HG03342 (cell line): ENCODE data around the gene HGS.
"Not testable (repeated sequence)": the region's sequence is repeated elsewhere in the genome, so short reads cannot be mapped to it uniquely, and the experiment has no call there.

Source experiments
- ATAC-seq: cut with Tn5 transposase; IDR thresholded peaks from one replicate; pipeline ENCODE4 v1.9.1; 2021; ENCODE audit warnings: mild to moderate bottlenecking, moderate library complexity; ENCODE audit not compliant: unreplicated experiment

Gene HGS

GRCh38 chr17:81717049-81717765 is 33.4 kb downstream of the HGS start:
- no peak for ATAC-seq

DNA sequence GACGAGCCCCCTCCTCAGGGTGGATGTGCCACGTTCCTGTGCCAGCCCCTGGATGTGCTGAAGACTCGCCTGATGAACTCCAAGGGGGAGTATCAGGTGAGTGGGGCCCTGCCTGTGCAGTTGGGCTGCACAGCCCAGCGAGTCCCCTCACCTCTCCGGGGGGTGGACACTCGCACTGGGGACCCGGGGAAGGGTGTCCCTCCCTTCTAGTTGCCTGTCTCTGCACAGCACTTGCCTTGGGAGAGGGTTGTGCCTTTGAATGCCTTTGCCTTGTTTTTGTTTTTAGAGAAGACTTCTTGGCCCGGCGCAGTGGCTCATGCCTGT is 33.9 kb downstream of the HGS start:
- no peak for ATAC-seq

GRCh38 chr17:81719410-81720266 is 35.8 kb downstream of the HGS start:
- ATAC-seq: no peak

GRCh38 chr17:81720267-81721071 is 36.7 kb downstream of the HGS start:
- no peak for ATAC-seq

GRCh38 chr17:81722184-81723120 is 38.6 kb downstream of the HGS start:
- ATAC-seq: no peak

DNA sequence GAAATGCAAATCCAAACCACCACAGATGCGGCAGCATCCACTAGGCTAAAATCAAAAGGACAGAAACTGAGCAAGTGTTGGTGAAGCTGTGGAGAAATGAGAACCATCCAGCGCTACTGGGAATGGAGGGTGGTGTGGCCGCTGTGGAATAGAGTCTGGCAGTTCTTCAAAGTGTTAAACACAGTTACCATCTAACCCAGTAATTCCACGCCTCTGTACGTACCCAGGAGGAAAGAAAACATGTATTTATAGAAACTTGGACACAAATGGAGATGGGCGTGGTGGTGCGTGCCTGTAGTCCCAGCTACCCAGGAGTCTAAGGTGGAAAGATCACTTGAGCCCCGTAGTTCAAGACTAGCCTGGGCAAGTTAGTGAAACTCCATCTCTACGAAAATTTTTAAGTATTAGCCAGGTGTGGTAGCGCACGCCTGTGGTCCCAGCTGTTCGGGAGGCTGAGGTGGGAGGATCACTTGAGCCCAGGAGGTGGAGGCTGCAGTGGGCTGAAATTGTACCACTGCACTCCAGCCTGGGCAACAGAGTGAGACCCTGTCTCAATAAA is 39.9 kb downstream of the HGS start:
- no peak for ATAC-seq

DNA sequence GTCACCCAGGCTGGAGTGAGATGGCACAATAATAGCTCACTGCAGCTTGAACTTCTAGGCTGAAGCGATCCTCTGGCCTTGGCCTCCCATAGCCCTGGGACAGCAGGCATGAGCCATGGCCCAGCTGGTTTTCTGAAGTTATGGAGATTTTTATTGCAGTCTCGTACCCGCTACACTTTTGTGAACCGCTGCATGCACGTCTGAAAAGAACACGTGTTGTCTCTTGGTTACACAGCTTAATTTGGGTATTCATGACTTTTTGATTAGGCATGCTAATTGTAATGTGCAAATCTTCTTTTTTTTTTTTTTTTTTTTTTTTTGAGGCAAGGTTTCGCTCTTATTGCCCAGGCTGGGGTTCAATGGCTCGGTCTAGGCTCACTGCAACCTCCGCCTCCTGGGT is 41.6 kb downstream of the HGS start:
- ATAC-seq: no peak

DNA sequence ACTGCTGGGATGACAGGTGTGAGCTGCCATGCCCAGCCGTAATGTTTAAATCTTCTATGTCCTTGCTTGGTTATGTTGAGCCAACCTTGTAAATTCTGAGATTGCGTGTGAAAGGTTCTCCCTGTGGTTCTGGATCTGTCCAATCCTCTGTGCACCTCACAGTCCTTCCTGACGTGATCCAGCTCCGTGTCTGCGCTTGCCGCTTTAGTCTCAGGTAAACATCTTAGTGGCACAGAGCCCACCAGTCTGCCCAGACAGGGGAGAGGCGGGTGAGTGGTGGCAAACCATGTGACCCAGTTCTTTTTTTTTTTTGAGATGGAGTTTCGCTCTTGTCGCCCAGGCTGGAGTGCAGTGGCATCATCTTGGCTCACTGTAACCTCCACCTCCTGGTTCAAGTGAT is 42.2 kb downstream of the HGS start:
- ATAC-seq: no peak

DNA sequence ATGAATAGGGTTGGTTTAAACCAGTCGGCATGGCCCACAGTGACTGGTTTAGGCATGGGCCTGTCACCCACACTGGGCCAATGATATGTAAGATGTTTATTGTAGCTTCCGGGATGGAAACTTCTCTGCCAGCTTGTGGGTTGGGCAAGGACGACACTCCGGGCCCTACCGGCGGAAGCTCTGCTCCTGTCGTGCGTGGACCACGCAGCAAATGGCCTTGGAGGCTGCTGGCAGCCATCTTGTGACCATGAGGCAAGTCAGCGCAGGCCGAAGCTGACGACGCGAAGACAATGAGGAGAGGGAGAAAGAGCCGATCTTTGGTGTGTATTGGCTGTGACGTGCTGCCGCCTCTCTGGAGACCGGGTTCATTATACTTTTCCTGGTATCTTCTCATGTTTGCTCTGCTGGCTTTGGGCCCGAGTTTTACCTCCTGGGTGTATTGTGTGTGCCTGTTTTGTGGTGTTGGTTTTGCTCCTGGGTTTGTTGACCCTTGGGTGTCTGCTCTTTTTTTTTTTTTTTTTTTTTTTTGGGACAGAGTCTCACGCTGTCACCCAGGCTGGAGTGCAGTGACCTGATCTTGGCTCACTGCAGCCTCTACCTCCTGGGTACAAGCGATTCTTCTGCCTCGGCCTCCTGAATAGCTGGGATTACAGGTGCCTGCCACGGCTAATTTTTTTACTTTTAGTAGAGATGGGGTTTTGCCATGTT is 43.7 kb downstream of the HGS start:
- no peak for ATAC-seq

- ATAC-seq: peak; percentile 61
These were observed 49.9 kb downstream of the HGS start for GRCh38 chr17:81733507-81734404.

GRCh38 chr17:81734405-81735263 is 50.8 kb downstream of the HGS start:
- no peak for ATAC-seq

DNA sequence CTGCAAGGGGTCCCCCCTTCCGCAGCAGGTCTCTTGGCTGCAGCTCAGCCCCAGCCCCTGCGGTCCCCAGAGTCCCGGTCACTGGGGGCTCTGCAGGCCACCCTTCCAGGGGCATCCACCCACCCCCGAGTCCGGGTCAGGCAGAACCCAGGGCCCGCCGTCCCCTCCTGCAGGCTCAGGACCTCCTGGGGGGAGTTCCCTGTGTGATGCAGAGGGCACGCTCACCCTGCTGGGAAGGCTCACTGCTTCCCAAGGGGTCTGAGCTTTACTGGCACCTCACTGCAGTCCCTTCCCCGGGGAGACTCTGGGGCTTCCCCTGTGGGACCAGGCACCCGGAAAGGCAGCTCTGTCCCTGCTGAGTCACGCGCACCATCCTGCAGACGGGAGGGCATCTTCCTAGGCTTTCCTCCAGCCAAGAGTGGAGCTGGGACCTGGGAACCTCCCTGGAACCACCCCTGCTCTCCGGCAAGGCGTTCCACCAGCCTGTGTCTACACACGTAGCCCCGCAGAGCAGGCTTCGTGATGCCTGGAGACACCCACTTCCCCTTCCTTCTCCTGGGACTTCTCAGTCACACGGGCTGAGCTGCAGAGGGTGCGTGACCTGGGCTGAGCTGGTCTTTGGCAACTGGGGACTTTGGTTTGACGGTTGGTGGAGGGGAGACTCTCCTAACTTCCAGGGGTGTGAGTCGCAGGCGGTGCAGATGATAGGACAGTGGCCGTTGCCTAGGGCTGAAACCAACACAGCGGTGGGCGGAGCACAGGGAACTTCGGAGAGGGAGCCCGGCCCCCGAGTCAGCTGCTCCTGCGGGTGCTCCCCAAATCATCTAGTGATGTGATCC is 51.7 kb downstream of the HGS start:
- no peak for ATAC-seq

GRCh38 chr17:81737947-81738800 is 54.4 kb downstream of the HGS start:
- ATAC-seq: no peak

- ATAC-seq: no peak
These were observed 55.1 kb downstream of the HGS start for GRCh38 chr17:81738801-81739393.

GRCh38 chr17:81739593-81739992 is 55.8 kb downstream of the HGS start:
- ATAC-seq: not testable (repeated sequence)
